HG03521 (cell line): ENCODE results near the gene PRKRA.
"Not testable (repeated sequence)": the region's sequence is repeated elsewhere in the genome, so short reads cannot be mapped to it uniquely, and the experiment has no call there.

Experiments
- ATAC-seq: cut with Tn5 transposase; IDR thresholded peaks from one replicate; pipeline ENCODE4 v1.9.1; 2021; ENCODE audit warnings: mild to moderate bottlenecking, moderate library complexity; ENCODE audit not compliant: unreplicated experiment

PRKRA gene

DNA sequence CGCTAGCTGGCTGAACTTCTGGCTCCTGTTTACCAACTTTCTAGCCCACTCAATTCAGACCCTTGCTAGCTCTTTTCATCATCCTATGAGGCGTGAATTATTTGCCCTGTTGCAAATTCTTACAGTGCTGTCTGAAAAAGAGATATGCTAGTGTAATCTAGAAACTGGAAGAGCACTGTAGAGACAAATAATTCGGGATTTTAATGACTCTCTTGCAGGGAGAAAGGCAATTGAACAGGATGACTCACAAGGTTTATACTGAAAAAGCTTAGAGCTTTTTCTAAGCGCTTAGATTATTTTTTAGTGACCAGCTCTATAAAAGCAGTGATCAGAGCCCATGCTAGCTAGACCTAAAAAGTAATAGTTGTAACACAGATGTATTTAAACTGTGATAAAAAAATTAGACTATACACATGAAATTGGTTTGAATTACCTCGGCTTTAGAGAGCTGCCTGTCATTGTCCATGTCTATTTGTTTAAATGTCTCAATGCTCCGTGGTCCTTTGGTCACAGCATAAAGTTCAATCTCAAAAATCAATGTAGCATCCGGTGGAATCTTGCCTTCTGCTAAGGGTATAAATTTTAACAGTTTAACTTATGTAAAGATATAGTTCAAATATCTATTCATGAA is 18.4 kb upstream of the PRKRA start:
- no peak for ATAC-seq

DNA sequence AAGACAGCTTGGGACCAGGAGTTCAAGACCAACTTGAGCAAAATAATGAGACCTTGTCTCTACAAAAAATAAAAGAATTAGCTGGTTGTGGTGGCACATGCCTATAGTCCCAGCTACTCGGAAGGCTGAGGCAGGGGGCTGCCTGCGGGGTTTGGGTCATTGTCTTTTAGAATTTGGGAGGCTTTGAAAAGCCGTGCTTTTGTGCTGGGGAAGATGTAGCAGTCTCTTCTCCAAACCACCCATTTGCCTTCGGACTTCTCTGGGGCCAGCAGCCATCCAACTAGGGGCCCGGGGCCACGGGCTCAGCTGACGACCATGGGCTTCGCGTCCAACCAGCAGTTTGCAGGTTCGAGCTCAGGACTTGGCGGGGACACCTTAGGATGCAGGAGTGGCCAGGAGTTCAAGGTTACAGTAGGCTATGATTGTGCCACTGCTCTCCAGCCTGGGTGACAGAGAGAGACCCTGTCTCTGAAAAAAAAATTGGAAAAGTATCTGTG is 6.5 kb upstream of the PRKRA start:
- no peak for ATAC-seq

DNA sequence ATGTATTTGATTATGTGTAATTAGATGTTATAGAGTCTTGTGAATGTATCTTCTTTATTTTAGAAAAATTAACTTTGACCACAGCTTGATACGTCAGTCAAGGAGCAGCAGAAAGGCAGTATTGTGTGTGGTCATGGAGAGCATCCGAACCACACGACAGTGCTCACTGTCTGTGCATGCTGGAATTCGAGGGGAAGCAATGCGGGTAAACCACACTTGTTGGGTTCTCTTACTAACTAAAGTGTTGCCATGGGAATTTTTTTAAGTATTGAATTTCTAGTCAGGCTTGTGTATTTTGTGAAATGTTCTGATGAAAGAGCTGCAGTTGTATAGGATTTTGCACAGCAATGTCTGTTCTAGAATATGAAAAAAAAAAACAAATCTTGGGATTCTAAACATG is 5.0 kb upstream of the PRKRA start:
- no peak for ATAC-seq

DNA sequence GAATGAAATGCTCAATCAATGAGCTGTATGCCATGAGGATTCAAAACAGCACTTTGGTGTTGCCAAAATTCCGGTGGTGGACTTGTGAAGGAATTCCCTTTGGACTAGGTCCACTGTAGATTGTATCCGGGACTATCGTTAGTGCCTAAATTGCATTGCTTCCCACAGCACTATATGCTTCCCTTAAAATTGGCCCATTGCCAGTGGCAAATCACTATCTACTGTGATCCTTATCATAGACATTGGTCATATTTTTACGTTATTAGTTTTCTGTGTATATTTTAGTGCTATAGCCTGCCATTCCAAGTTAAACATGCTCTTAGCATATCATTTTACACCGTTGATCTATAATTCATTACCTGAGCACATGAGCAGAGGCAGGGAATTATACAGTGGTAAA is 1.9 kb upstream of the PRKRA start:
- no peak for ATAC-seq

DNA sequence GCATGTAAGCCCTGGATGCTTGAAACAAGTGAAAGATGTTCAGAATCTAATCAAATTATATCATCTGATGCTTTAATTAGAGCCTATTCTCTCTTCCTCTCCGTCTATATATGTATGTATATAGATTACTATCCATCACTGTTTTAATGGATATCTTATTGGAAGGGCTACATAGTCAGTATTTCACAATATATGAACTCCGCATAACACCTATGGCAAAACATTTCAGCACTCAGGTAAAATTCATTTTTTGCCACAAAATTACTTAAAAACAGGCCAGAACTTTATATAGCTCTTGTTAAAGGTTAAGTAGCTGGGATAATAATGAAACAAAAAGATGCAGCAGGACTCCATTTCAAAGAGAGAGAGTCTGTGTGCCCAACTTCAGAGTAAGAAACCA is 1.4 kb upstream of the PRKRA start:
- ATAC-seq: no peak

DNA sequence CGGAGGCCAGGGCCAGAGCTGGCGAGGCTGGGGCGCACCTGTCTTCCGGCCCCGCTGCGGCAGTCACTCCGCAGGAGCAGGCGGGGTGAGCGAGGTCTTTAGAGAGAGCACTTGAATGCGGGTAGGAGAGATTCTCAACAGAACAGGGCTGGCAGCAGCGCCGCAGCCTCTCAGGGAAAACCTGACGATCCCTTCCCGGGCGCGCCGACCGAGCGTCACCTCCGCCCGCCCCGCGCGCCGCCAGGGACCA is 526 bp downstream of the PRKRA start:
- ATAC-seq: peak; percentile 51

DNA sequence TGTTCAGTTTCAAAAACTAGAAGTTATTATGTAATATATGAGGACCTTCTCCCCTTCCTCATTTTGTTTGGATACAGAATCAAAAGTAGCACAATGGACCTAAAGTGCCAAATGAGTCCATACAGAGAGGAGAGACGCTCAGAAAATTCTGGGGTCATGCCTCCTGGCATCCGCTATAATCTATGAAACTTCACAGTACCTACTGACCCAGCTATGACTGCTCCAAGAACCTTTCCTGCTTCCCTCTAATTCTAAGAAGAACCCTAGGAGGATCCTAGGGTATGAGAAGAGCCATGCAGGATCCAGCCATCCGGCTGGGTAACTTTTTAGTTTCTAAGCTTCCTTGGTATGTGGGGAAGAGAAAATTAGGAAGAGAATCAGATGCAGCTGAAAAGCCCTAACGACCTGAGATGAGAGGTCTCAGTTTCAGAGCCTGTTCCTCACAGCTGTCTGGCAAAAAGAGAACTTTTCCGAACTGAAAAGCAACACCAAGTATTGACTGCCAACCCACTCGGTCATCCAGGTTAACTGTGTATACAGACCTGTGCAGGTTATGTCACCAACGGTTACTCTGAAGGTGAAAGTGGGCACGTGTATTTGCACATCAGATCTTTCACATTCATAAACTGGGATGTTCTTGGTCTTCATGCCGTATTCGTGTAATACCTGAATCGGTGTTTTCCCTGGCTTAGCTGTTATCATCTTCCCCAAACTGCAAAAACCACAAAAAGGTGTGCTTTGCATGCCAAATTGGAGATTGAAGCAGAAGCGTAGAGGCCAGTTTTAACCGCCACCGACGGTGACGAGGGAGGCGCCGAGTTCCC is 1.1 kb downstream of the PRKRA start:
- ATAC-seq: peak; percentile 5

DNA sequence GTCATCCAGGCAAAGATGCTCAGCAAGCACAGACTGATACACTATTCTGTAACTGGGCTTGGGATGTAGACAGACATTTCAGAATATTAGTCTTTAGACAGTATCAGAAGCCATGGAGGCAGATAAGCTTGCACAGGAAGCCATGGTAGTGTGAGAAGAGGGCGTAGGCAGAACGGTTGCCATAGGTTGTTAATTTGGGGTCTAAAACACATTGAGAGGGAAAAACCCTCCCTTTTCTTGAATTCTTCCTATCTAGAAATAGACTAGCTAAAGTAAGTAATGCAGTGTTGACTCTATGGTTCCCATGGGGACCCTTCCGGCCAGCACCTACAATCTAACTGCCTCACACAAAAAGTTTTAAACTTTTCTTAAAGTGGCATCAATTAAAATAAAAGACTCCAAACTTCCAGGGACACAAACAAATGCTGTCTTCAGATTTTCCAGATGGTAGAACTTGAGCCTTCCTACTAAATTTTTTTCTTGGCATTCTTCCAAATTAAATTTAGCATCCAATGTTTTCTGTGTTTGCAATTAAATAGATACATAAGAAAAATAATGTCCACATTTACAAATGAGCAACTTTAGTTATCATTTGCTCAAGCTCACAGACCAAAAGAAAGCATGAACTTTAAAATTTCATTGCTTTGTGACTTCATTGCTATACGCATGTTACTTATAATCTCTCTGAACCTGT is 1.9 kb downstream of the PRKRA start:
- no peak for ATAC-seq

DNA sequence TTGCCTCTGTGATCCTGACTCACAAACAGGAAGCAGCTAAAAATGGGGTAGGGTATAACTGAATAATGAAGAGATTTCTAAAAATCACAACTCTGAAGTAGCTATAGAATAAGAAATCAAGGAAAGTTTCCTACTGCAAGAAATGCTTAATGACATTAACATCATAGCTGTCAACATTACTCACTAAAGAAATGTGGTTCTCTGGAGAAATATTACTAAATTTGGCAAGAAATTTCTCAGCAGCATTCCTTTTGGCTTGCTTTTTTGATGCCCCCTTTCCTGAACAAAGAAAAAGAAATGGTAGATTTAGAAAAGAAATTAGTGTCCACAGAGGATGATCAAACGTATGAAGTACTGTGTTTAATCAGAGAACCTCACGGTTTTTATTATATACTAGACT is 9.5 kb downstream of the PRKRA start:
- no peak for ATAC-seq

DNA sequence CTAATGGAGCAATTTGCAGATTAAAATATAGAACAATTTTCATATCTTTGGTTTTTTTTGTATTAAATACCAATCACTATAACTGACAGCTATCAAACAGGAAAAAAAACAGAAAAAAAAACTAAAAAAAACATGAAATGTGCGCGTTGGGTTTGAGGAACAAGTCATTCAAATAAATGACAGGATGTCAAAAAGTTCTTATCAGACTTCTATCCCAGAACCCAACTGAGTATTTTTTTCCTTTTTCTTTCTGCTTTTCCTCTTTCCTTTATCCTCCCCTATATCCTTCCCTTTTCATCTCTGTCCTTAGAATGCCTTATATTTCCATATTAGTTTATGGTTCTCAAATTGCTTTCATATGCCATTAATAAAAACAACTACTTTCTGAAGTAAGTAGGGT is 14.3 kb downstream of the PRKRA start:
- ATAC-seq: no peak

DNA sequence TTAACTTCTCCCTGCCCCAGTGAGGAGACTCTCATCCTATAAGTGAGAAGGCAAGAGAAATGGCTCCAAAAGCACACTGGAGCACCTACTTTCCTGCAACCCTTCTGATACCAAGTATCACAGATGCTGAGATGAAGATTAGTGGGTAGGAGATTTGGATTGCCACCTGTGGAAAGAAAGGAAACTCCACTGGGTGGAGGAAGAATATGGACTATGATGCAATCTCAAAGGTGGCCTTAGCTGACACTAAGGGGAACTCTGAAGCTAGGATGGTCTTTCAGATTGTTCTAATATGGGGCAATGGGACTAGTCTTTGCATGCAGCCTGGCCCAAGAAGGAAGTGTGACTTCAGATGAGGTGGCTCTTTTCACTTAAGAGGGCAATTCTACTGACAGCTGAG is 21.6 kb downstream of the PRKRA start:
- ATAC-seq: no peak

DNA sequence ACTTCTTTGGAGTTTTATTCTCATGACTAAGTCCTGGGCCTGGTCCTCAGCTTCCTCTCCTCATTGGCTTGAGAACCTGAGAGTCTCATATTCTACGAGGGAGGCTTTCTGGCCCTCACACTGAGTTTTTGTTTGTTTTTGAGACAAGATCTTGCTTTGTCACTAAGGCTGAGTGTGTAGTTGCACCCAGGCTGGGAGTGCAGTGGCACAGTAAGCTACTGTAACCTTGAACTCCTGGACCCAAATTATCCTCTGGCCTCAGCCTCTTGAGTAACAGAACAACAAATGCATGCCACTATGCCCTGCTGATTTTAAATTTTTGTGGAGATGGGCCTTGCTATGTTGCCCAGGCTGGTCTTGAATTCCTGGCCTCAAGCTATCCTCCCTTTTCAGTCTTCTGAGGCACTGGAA is 22.6 kb downstream of the PRKRA start:
- ATAC-seq: no peak

DNA sequence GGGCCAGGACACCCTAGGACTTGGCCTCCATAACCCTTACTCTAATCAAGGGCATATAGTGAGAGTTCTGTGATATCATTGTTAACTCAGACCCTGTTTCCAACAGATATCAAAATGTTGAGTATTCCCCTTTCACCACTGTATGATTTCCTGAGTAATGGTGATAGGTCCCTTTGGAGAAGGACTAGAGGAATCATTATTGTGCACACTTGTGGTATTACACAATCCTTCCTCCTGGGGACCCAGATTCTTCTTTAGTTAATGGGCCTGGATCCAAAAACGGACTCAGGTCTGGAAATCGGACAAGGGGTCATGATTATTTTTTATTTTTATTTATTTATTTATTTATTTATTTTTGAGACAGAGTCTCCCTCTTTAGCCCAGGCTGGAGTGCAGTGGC is 23.5 kb downstream of the PRKRA start:
- ATAC-seq: no peak

DNA sequence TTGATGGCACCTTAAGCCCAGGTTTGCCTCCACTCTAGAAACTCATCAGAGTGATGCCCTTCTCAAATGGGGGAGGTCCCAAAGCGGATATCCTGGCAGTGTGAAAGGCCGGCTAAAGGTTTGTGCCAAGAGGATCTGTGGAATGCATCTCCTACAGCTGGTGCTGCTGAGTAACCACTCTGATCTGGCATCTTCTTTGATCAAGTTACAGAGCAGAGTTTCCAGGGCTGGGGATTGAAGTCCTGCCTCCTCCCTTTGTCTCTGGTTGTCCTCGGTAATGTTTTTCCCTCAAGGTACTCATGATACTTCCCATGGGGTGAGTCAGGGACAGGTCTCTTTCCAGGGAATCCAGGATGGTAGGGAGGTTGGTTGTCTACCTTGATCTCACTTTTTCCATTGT is 24.6 kb downstream of the PRKRA start:
- no peak for ATAC-seq

DNA sequence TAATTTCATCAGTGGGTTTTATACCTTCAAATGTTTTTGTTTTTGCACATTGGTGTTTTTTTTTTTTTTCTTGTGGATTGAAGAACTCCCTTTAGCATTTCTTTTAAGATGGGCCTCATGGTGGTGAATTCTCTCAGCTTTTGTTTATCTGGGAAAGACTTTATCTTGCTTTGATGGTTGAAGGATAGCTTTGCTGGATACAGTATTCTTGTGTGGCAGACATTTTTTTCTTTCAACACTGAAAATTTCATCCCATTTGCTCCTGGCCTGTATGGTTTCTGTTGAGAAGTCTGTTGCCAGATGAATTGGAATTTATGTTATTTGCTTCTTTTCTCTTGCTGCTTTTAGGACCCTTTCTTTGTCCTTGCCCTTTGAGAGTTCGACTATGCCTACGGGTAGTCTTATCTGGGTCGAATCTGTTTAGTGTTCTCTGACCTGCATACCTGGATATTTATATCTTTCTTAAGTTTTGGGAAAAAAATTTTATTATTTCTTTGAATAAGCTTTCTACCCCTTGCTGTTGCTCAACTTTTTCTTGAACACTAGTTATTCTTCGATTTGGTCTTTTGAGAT is 25.6 kb downstream of the PRKRA start:
- ATAC-seq: no peak

DNA sequence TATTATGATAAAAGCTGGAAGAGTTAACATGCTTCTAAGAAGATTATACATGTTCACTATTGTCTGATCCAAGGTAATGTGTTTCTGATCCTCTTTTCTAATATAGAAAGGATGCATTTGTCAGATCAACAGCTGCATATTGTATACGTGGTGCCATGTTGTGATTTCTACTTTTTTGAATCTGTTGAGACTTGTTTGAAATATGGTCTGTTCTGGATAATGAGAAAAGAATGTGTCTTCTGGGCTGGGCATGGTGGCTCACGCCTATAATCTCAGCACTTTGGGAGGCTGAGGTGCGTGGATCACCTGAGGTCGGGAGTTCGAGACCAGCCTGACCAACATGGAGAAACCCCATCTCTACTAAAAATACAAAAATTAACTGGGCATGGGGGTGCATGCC is 27.2 kb downstream of the PRKRA start:
- not testable (repeated sequence) for ATAC-seq

DNA sequence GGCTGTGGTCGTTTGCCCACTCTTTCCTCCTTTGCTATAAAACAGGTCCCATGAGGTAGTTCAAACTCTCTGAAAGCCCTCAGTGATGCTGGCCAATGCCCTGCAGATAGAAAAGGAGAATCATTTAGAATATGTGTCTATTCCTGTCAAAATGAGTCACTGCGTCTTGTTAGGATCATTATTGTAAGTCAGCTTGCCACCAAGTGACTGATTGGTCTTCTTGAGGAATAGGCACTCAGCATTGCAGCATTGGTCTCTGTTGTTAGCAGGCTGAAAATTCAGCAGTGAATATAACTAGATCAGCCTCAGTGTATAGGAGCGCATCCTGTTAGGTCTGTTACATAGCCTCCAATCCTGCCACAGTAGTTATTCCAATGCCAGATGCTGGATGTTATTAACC is 28.9 kb downstream of the PRKRA start:
- no peak for ATAC-seq

DNA sequence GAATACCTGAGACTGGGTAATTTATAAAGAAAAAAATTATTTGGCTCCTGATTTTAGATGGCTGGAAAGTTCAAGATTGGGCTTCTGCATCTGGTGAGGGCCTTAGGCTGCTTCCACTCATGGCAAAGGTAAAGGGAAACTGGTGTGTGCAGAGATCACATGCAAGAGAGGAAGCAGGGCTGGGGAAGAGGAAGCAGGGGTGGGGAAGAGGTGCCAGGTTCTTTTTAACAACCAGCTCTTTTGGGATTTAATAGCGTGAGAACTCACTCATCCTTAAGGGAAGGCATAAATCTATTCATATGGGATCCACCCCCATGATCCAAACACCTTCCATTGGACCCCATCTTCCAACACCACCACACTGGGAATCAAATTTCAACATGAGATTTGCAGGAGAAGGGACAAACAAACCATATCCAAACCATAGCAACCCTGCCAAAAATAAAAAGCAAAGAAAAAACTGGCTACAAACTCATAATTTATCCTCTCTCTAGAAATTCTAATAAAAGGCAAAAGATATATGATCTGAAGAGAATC is 30.4 kb downstream of the PRKRA start:
- no peak for ATAC-seq

DNA sequence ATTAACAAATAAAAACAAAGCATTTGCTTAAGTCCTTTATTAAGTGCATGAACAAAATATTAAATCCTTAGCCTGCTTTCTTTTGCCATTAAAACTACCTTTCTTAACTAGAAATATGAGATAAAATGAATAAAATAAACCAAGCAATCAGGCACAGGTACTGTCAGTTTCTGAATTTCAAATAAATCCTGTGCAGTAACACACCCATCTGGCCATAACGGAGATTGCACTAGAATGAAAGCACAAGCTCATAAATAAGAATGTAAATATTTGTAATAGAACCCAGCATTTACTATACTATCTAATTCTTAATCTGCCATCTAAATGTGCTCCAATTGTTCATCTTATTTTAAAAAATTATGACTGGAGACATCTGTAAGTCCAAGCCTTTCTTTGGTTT is 31.9 kb downstream of the PRKRA start:
- ATAC-seq: no peak

DNA sequence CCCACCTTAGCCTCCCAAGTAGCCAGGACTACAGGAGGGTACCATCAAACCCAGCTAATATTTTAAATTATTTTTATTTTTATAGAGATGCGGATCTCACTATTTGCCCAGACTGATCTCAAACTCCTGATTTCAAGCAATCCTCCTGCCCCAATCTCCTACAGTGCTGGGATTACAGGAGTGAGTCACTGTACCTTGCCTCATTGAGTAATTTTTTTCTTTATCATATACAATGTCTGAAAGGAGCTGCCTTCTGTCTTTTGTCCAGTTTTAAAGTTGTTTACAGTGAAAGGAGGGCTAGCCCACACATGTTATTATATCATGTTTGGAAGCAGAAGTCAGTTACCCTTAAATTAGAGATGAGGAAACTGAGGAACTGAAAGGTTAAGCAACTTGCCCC is 32.5 kb downstream of the PRKRA start:
- no peak for ATAC-seq

DNA sequence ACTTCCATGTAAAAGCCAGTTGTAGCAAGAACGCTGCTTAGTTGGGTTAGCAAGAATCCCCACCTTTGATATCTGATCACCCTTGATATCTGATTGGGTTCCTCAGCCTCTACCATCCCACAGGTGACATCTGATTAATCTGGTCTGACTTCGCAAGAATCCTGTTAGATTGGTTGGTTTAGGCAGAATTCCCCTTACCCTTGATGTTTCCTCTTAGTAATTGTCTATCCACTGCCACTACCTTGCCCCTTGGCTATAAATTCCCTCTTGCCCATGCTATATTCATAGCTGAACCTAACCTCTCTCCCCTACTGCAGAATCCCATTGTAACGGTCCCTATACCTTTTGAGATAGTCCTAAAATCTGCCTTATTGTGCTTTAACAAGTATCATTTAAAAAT is 33.1 kb downstream of the PRKRA start:
- ATAC-seq: no peak

DNA sequence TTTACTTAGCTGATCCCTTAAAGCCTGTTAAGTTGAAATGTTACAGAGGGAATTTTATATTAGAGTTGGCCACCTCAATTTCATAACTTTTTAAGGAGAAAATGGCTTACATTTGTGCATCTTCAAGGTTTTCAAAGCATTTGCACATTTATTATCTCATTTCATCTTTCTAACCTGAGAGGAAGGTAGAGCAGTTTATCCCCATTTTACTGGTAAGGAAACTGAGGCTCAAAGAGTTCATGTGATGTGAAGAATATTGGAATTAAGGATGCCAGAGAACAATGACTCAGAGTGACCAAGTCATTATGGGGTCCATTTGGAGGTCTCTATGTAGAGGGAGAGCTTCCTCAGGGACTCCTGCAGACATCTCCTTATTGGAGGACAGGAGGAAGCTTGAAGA is 35.0 kb downstream of the PRKRA start:
- ATAC-seq: no peak
